ENCODE results near the gene ZNG1B.
"Not testable (repeated sequence)": the region's sequence is repeated elsewhere in the genome, so short reads cannot be mapped to it uniquely, and the experiment has no call there.

DNA sequence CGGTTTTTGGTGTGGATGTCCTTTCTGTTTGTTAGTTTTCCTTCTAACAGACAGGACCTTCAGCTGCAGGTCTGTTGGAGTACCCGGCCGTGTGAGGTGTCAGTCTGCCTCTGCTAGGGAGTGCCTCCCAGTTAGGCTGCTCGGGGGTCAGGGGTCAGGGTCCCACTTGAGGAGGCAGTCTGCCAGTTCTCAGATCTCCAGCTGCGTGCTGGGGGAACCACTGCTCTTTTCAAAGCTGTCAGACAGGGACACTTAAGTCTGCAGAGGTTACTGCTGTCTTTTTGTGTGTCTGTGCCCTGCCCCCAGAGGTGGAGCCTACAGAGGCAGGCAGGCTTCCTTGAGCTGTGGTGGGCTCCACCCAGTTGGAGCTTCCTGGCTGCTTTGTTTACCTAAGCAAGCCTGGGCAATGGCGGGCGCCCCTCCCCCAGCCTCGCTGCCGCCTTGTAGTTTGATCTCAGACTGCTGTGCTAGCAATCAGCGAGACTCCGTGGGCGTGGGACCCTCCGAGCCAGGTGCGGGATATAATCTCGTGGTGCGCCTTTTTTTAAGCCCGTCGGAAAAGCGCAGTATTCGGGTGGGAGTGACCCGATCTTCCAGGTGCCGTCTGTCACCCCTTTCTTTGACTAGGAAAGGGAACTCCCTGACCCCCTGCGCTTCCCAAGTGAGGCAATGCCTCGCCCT, 39.3 kb downstream of the ZNG1B start:
- TF ChIP-seq, protein P1, sequence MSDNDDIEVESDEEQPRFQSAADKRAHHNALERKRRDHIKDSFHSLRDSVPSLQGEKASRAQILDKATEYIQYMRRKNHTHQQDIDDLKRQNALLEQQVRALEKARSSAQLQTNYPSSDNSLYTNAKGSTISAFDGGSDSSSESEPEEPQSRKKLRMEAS (IDR thresholded peaks at IDR 0.05; ENCODE audit: low read depth, low read length): not testable (repeated sequence)
- TF ChIP-seq, protein P2, sequence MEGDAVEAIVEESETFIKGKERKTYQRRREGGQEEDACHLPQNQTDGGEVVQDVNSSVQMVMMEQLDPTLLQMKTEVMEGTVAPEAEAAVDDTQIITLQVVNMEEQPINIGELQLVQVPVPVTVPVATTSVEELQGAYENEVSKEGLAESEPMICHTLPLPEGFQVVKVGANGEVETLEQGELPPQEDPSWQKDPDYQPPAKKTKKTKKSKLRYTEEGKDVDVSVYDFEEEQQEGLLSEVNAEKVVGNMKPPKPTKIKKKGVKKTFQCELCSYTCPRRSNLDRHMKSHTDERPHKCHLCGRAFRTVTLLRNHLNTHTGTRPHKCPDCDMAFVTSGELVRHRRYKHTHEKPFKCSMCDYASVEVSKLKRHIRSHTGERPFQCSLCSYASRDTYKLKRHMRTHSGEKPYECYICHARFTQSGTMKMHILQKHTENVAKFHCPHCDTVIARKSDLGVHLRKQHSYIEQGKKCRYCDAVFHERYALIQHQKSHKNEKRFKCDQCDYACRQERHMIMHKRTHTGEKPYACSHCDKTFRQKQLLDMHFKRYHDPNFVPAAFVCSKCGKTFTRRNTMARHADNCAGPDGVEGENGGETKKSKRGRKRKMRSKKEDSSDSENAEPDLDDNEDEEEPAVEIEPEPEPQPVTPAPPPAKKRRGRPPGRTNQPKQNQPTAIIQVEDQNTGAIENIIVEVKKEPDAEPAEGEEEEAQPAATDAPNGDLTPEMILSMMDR (IDR thresholded peaks at IDR 0.05; ENCODE audit: low read depth, low read length): not testable (repeated sequence)
